ENCODE data around the gene GSTM2.
"Not testable (repeated sequence)": the region's sequence is repeated elsewhere in the genome, so short reads cannot be mapped to it uniquely, and the experiment has no call there.

Gene GSTM2

GRCh38 chr1:109659997-109660690 lies 7.7 kb upstream of the GSTM2 start:
- TF ChIP-seq ZBTB17 (tag by site-specific recombination; IDR thresholded peaks at IDR 0.05): peak; percentile 45; the same call in 1 of the 2 replicates
- TF ChIP-seq SP3 (tag by site-specific recombination; IDR thresholded peaks at IDR 0.05): no peak
- TF ChIP-seq BCL6B (tag by site-specific recombination; IDR thresholded peaks at IDR 0.05): peak; percentile 79; the same call in 1 of the 2 replicates
- H3K36me3 ChIP-seq (ENCODE audit: control insufficient read depth in 2 of 2, insufficient read depth in 1 of 2, low read length in 2 of 2): no peaks in the 10 kb centered on the region
- H3K4me1 ChIP-seq (ENCODE audit: control insufficient read depth, insufficient read depth, low read length): no peaks in the 10 kb centered on the region
- no peak overlapping the region for H3K27ac ChIP-seq (ENCODE audit: extremely low read depth, low read depth, low read length)
- no peak overlapping the region for H3K4me3 ChIP-seq (ENCODE audit: low read depth, low read length)
- H3K9me3 ChIP-seq (ENCODE audit: control insufficient read depth, insufficient read depth, low read depth, low read length): no peaks in the 10 kb centered on the region
- ChIA-PET POLR2A (interaction anchor here (0.9 kb wide), 1 partner anchor 112 kb away, joined by 3 read pairs; the partner anchor contains the start of gene GNAI3), CTCF (interaction anchor here (0.6 to 5.8 kb wide), 6 partner anchors 9 to 324 kb away, joined by 3 to 27 read pairs (median 4); partner anchors contain the start of gene AHCYL1)

GRCh38 chr1:109660691-109661026 lies 7.2 kb upstream of the GSTM2 start:
- H3K27ac ChIP-seq (ENCODE audit: extremely low read depth, low read depth, low read length); H3K4me1 ChIP-seq (ENCODE audit: control insufficient read depth, insufficient read depth, low read length); H3K9me3 ChIP-seq (ENCODE audit: control insufficient read depth, insufficient read depth, low read depth, low read length); H3K36me3 ChIP-seq (ENCODE audit: control insufficient read depth in 2 of 2, insufficient read depth in 1 of 2, low read length in 2 of 2); H3K4me3 ChIP-seq (ENCODE audit: low read depth, low read length); POLR2A ChIA-PET: not testable (repeated sequence)
- CTCF ChIA-PET: interaction anchor here (0.6 to 5.8 kb wide), 5 partner anchors 10 to 324 kb away, joined by 3 to 27 read pairs (median 5); partner anchors contain the start of gene AHCYL1

- H3K27ac ChIP-seq (ENCODE audit: extremely low read depth, low read depth, low read length): no peak overlapping the region
- no peaks in the 10 kb centered on the region for H3K36me3 ChIP-seq (ENCODE audit: control insufficient read depth in 2 of 2, insufficient read depth in 1 of 2, low read length in 2 of 2)
- H3K4me3 ChIP-seq (ENCODE audit: low read depth, low read length): no peak overlapping the region
- TF ChIP-seq ZFP3 (tag by site-specific recombination; IDR thresholded peaks at IDR 0.05; ENCODE audit: low read depth) (no peak), ZNF324 (tag by site-specific recombination; IDR thresholded peaks at IDR 0.05) (no peak), ZNF692 (tag by site-specific recombination; IDR thresholded peaks at IDR 0.05) (no peak), ZNF184 (tag by site-specific recombination; IDR thresholded peaks at IDR 0.05) (no peak), RBAK (tag by site-specific recombination; IDR thresholded peaks at IDR 0.05) (no peak), ZNF18 (tag by site-specific recombination; IDR thresholded peaks at IDR 0.05) (no peak), ZNF843 (tag by site-specific recombination; IDR thresholded peaks at IDR 0.05) (no peak), SETDB1 (IDR thresholded peaks at IDR 0.05; ENCODE audit: insufficient read length, low read length) (no peak), ZSCAN16 (tag by site-specific recombination; IDR thresholded peaks at IDR 0.05) (no peak), ZNF747 (tag by site-specific recombination; IDR thresholded peaks at IDR 0.05) (no peak), ZNF785 (tag by site-specific recombination; IDR thresholded peaks at IDR 0.05) (no peak), HOXA7 (CRISPR knock-in tag; IDR thresholded peaks at IDR 0.05; ENCODE audit: borderline replicate concordance) (no peak), IKZF3 (tag by site-specific recombination; IDR thresholded peaks at IDR 0.05) (no peak)
- POLR2A ChIA-PET: no interaction called here
- CTCF ChIA-PET: interaction anchor here (0.7 to 5.8 kb wide), 4 partner anchors 17 to 323 kb away, joined by 3 to 27 read pairs (median 3); partner anchors contain the start of gene AHCYL1
- H3K4me1 ChIP-seq (ENCODE audit: control insufficient read depth, insufficient read depth, low read length): no peaks in the 10 kb centered on the region
- no peaks in the 10 kb centered on the region for H3K9me3 ChIP-seq (ENCODE audit: control insufficient read depth, insufficient read depth, low read depth, low read length)
Observed at GRCh38 chr1:109661391-109661790, 6.5 kb upstream of the GSTM2 start.

All from HEK293 (cell line).